Amniotic epithelial cell (primary cell): ENCODE data around the gene SKA1.
A peak's percentile ranks its signal among the peaks of the same experiment; 100 is the strongest.
"Not testable (repeated sequence)": the region's sequence is repeated elsewhere in the genome, so short reads cannot be mapped to it uniquely, and the experiment has no call there.

Source experiments
- DNase-seq: peaks from one replicate; pipeline ENCODE4 v3.0.0-alpha.2; 2010; ENCODE audit warnings: low read depth

The SKA1 gene

DNA sequence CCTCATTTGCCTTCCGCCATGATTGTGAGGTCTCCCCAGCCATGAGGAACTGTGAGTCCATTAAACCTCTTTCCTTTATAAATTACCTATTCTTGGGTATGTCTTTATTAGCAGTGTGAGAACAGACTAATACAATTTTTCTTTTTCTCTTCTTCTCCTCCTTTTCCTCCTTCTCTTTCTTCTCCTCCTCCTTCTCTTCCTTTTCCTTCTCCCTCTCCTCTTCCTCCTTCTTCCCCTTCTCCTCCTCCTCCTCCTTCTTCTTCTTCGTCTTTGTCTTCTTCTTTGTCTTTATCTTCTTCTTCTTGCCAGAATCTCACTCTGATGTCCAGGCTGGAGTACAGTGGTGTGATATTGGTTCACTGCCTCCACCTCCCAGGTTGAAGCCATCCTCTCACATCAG lies 20.2 kb downstream of the SKA1 start:
- DNase-seq, result no peak

DNA sequence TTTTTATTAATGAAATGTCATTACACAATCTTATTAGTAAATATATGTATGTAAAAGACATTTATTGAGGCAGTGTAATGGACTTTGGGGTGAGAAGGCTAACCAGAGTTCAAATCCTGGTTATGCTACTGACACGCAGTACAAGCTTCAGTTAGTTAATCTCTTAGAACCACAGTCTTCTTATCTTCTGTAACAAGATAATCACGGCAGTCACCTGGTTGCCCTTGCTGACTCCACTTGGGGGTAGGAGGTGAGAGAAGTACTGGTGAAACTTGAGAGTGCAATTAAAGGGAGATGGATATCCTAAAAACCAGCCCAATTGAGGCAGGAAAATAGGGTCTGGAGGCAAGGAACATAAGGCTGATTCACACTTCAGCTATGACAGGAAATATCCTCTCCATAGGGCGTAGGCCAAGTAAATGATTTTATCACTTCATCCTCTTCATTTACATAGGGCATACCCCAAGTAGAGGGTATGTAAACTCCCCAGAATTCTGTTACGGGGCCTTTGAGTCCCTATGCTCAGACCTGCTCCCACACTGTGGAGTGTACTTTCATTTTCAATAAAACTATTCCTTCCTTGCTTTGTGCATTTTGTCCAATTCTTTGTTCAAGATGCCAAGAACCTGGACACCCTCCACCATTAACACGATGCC lies 21.3 kb downstream of the SKA1 start:
- DNase-seq, result peak; percentile 38

DNA sequence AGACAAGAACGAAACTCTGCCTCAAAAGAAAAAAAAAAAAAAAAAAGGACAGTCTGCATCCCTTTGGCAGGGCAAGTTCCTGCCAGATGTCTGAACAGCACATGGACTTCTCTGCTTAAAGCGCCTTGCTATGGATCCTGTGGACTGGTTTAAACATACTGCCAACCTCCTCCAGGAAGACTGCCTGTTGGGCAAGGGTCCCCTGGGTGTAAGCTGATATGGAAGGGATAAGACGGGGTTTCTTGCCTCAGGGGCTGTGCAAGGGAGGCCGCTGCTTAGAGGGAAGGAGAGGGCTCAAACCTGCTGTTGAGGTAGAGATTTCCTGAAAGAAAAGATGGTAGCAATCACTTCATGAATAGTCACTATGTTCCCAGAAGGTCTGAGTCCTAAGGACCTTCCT lies 22.2 kb downstream of the SKA1 start:
- no peak for DNase-seq

DNA sequence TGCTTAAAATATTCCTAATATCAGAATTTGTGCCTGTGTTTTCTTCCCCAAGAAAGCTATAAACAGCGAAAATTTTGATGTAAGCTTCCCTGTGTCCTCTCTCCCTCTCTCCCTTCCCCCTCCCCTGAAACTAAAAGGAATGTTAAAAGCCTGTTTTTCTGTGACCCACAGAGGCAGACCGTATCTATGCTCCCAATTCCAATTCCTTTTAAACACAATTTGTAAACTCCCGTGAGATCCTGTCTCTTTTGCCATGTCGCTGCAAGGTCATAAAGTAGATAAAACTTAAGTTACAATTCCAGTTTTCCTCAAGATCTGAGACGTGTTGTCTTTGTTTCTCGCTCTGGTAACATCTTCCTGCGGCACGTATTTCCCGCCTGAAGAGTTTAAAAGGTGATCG lies 23.3 kb downstream of the SKA1 start:
- no peak for DNase-seq

DNA sequence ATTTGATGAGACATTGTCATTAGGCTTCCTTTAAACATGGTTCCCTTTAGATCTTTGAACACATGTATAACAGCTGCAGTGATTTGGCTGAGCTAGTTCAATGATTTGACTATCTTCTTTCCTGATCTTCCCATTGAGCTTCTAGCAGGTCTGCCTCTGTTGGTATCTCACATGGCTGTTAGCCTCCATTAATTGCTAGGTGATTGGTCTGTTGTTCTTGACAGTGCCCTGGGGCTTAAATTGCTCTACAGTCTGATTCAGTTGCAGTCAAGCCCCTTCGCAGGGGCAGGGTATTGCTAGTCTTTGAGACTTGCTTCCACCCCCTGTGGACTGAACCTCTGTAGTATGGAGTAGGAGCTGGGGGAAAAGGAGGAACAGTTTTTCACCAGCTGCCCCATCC lies 24.1 kb downstream of the SKA1 start:
- no peak for DNase-seq

DNA sequence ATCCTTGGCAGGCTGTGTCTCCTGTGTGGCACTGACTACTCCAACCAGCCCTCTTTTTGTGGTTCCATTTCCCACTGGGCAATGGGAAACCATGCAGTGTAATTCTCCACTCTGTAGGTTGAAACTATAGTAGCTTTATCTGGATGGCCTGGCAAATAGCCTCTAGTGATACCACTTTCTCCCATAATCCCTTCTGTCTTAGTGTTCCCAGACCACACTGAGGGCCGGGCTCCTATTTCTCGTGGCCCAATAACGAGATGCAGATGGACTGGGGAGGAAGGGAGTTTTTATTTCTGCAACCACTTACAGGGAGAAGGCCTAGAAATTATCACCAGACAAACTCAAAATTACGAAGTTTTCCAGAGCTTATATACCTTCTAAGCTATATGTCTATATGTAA lies 24.7 kb downstream of the SKA1 start:
- DNase-seq, result no peak

DNA sequence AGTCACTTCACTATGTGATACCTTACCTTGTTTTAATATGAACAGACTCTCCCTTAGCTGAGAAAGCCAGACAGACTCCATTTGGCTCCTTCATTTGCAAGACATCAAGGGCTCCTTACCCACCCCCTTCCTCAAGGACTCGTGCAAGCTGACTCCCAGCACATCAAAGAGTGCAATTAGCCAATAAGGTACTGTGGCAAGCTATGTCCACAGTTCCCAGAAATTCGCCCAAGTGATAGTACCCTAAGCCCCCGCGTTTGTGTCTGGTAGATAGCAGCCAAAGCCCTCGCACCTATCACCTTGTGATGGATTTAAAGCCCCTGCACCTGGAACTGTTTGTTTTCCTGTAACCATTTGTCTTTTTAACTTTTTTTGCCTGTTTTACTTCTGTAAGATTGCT lies 25.6 kb downstream of the SKA1 start:
- DNase-seq, result not testable (repeated sequence)

DNA sequence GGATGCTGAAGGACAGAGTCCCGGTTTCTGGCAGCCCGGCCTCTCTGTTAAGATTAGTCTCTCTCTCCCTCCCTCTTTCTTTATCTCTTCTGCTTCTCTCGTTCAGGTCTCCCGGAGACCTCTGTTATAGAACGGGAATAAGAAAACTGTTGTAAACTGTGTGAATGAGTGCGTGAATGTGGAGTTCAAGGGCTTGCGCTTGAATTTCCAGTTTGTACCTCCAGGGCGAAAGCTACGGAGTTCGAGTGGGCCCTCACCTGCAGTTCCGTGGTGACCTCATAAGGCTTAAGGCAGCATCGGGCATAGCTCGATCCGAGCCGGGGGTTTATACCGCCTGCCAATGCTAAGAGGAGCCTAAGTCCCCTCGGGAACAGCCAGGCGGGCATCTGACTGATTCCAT lies 26.4 kb downstream of the SKA1 start:
- DNase-seq, result no peak

DNA sequence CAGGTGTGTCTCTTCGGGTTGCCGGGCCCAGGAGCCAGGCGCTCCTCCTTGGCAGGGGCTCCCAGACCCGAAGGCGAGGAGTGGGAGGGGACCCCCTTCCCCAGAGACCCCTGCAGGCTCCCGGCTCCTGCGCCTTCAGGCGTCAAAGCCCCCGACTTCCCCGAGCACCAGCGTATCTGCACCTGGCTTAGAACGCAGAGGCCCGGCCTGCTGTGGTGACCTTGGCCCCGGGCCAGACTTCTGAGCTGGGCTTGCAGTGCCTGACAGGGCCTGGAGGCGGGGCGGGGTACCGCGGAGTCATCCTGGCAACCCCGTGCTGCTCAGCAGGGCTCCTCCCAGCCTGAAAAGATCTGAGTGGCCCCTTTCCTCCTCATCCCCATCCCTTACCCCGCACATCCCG lies 27.0 kb downstream of the SKA1 start:
- peak; percentile 52 for DNase-seq

DNA sequence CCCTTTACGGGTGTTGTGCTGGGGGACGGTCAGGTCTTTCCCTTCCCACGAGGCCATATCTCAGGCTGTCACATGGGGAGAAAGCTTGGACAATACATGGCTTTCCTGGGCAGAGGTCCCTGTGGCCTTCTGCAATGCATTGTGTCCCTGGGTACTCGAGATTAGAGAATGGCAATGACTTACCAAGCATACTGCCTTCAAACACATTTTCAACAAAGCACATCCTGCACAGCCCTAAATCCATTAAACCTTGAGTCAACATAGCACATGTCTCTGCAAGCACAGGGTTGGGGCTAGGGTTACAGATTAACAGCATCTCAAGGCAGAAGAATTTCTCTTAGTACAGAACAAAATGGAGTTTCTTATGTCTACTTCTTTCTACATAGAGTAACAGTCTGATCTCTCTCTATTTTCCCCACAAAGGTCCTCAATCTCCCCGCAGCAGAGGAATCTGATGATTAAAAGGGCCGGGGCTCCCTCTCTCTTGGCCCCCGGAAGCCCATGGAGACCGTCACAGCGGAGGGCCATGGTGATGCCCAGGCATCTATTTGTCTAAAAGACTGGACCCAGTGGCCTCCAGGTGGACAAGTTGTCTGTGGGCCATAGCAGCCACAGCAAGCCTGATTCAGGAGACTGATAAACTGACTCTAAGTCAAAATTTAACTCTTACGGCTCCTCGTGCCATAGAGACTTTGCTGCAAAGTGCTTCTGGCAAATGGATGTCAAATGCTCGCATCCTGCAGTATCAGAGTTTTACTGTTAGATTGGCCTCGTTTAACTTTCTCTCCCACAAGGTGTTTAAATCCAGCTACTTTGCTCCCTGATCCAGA lies 30.1 kb downstream of the SKA1 start:
- not testable (repeated sequence) for DNase-seq

DNA sequence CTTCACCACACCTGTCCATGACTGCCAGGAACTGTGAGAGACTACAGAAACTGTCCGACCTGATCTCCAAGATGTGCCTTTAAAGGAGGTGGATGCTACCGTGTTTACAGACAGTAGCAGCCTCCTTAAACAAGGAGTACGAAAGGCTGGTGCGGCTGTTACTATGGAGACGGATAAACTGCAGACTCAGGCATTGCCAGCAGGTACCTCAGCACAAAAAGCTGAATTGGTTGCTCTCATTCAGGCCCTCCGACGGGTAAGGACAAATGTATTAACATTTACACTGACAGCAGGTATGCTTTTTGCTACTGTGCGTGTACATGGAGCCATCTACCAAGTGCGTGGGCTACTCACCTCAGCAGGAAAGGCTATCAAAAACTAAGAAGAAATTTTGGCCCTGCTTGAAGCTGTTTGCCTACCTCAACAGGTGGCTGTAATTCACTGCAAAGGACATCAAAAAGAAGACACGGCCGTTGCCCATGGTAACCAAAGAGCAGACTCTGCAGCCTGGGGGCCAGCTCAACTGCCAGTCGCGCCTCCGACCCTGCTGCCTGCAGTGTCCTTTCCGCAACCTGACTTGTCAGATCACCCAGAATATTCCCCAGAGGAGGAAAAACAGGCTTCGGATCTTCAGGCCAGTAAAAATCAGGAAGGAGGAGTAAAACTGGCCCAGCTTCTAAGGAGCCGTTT lies 30.9 kb downstream of the SKA1 start:
- no peak for DNase-seq

DNA sequence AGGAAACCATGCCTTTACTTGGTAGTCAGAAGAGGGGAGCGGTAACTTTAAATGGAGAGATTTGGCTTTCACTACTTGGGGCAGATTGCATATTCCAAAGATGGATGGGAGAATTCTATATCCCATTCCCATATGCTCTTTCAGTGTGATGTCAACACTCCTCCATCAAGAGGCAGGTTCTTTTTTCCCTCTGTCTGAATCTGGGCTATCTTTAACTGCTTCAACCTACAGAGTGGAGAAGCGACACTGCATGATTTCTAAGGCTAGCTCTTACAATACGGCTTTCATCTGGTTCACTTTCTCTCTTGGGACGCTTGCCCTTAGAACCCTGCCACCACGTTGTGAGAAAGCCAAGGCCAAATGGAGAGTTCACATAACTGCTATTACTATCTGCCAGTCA lies 34.4 kb downstream of the SKA1 start:
- DNase-seq, result no peak

DNA sequence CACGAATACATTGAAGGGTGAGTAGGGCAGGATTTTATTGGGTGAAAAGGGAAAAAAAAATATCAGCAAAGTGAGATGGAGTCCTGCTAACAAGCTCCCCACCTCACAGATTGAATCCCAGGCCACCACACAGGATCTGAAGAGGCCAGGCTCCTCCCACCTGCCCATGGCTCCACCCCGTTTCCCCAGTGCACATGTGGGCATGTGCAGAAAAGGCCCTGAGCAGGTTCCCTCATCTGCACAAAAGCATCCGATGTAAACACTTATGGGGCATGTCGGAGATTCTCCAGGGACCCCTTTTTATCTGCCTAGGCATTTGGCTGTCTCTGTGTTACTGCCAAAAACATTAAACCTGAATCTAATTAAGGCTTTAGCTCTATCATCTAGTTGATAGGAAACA lies 35.2 kb downstream of the SKA1 start:
- no peak for DNase-seq

DNA sequence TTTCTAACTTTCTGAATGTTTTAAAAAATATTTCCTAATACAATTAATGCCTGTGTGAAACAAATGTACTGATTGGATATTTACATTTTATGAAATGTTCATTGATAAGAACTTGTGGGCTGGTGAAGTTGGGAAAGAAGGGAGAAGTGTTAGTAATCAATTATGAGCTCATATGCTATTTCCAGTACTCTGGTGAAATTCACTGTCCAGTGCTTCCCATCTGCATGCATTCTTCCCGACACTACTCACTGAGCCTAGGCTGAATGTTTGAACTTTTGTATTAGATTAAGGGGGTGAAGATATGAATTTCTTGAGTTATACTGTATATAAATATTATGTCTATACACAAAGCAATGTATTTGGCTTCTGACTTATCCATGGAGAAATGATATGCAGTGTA lies 36.0 kb downstream of the SKA1 start:
- peak; percentile 88 for DNase-seq

DNA sequence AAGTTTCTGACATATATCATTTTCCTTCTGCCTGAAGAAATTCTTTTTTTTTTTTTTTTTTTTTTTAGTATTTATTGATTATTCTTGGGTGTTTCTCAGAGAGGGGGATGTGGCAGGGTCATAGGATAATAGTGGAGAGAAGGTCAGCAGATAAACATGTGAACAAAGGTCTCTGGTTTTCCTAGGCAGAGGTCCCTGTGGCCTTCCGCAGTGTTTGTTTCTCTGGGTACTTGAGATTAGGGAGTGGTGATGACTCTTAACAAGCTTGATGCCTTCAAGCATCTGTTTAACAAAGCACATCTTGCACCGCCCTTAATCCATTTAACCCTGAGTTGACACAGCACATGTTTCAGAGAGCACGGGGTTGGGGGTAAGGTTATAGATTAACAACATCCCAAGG lies 42.0 kb downstream of the SKA1 start:
- DNase-seq, result not testable (repeated sequence)

DNA sequence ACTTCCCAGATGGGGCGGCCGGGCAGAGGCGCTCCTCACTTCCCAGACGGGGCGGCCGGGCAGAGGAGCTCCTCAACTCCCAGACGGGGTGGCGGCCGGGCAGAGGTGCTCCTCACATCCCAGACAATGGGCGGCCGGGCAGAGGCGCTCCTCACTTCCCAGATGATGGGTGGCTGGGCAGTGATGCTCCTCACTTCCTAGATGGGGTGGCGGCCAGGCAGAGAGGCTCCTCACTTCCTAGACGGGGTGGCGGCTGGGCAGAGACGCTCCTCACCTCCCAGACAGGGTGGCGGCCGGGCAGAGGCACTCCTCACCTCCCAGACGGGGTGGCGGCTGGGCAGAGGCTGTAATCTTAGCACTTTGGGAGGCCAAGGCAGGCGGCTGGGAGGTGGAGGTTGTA lies 42.9 kb downstream of the SKA1 start:
- not testable (repeated sequence) for DNase-seq

DNA sequence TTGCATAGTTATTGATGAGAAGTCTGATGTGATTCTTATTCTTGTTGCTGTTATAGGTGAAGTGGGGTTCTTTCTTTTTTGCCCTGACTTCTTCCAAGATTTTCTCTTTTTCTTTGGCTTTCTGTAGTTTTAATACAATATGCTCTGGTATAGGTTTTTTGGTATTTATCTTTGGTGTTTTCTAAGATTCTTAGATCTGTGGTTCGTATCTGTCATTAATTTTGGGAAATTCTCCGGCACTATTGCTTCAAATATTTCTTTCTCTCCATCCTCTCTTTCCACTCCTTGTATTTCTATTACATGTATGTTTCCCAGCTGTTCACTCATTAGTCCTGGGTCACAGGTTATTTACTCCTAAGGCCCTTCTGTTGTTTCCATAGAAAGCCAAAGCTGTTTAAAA lies 43.8 kb downstream of the SKA1 start:
- no peak for DNase-seq

DNA sequence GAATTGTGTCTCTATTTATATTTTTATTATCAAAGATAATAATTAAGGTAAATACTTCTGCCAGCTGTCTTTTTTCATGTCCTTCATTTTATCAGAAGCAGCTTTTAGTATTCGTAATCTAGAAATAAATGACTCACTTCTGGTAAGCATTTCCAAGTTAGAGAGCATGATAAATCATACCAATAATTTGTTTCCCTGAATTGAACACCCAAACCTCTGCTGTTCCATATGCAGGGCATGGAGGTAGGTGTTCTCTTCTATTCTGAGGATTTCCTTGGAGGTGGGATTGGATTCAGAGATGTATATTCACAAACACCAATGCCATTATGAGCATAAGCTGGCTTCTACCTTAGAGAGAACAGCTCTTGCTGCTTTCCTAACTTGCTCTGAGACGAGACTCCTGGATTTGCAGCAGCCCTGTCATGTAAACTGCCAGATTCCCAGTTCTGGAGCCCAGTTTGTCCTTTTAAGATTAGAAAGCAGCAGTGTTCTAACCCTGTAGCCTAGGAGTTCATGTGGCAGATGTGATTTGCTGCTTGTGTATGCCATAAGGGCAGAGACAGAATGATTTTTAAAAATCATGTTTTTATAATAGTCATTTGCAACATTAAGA lies 47.5 kb downstream of the SKA1 start:
- peak; percentile 54 for DNase-seq

DNA sequence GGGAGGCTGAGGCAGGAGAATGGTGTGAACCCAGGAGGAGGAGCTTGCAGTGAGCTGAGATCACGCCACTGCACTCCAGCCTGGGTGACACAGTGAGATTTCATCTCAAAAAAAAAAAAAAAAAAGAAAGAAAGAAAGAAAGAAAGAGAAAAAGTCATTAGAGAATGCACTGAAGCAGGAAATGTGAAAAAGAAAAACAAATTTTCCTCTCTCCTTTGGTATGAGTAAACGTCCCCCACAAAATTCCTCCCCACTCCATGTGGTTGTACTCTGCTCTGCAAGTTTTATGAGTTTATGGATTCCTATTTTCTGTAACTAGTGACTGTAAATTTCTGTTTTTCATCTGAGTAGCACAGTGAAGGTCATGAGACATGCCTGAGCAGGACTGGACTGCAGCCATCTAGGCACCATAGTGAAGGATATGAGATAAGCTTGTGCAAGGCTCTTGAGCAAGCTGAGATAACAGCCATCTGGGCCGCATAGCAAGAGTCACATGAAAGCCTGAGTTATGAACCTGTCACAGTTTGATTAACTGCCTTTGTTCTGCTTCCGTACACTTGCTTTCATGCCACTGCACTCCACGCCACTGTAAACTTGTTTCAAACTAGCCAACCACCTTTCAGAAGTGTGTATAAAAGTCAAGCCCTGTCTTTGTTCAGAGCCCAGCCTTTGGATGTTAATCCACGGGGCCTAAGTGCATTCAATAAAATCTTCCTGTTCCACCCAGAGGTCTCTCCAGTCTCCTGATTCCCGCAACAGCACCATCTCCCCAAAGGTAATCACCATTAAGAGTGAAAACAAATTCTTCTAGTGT lies 50.2 kb downstream of the SKA1 start:
- DNase-seq, result peak; percentile 100

DNA sequence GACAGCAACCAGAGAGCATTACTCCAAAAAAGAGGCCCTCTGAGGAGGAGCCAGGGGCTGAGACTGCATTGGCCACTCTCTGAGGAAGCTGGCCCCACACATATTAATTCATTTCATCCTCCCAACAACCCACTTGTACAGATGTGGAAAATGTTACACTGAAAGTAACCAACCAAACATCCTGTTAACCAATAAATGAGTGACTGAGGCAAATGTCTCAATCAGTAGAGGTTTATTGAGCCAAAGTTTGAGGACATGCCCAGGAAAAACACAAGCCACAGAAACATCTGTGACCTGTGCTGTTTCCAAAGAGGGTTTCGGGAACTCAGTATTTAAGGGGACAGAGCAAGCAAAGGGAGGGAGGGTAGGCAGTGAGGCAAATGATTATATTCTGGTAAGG lies 53.0 kb downstream of the SKA1 start:
- no peak for DNase-seq

DNA sequence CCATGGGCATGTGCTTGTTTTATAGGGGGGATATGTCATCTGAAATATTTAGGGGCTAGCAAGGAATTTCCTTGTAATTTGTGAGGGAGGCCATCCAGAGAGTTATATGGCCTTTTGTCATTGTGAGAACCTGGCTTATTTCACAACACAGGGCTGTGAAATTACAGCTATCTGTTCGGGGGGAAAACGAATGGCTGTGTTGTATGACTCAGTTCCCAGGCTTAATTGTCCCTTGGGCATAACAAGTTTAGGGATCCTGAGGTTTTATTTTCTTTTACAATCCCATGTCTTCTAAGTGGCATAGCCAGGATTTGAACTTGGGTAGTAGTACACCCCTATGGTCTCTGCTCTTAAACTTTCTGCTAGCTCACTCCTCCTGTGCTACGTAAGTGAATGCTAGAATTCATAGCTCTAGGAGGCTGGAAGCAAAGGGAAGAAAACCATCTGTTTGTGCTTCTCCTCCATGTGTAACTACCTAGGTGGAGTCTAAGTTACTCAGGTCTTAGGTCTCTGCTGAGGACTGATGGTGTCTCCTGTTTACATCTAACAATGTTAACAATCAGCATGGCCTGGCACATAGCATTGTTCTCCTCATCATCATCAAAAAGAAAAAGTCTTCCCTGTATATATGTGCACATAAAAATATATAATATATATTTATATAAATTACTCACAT lies 53.8 kb downstream of the SKA1 start:
- DNase-seq, result peak; percentile 72
